DND-41 (cell line): ENCODE data around the gene TUBB2A.

Experiments
- ATAC-seq: fragments of 200-7000 bp; cut with Tn5 transposase; 3 replicates; pipeline ENCODE4 v1.9.1; 2021; ENCODE audit warnings: low read depth; ENCODE audit not compliant: insufficient read depth
- DNase-seq: peaks from one replicate; pipeline ENCODE4 v3.0.0-alpha.2; 2020
- H2AFZ ChIP-seq: 2 replicates; pipeline ENCODE4 v1.6.0; 2012; ENCODE audit warnings: low read depth, low read length
- H3K27ac ChIP-seq: 2 replicates; pipeline ENCODE4 v1.5.1; 2012; ENCODE audit warnings: low read length, inconsistent platforms
- H3K27me3 ChIP-seq: fragments of 200-600 bp; sonication (generic); 2 replicates; pipeline ENCODE4 v1.6.0; 2012; ENCODE audit warnings: low read length, mild to moderate bottlenecking, inconsistent platforms; ENCODE audit not compliant: insufficient read depth, poor library complexity
- H3K36me3 ChIP-seq: 2 replicates; pipeline ENCODE4 v1.5.1; 2012; ENCODE audit warnings: low read length, inconsistent platforms; ENCODE audit not compliant: insufficient read depth
- H3K4me1 ChIP-seq: 2 replicates; pipeline ENCODE4 v1.5.1; 2012; ENCODE audit warnings: mild to moderate bottlenecking, low read length; ENCODE audit not compliant: insufficient read depth
- H3K4me2 ChIP-seq: 2 replicates; pipeline ENCODE4 v1.6.0; 2012; ENCODE audit warnings: mild to moderate bottlenecking, moderate library complexity, low read length, inconsistent platforms; ENCODE audit not compliant: insufficient read depth
- H3K4me3 ChIP-seq, 2 experiments: fragments of 200-600 bp in 1 of 2; shearing (Covaris generic) in 1 of 2; 2 replicates each; pipeline ENCODE4 v1.5.1; 2012 to 2016; ENCODE audit warnings: inconsistent platforms in 2 of 2, low read length in 2 of 2, mild to moderate bottlenecking in 2 of 2, low read depth in 1 of 2, moderate library complexity in 1 of 2
- H3K79me2 ChIP-seq: 2 replicates; pipeline ENCODE4 v1.6.0; 2012; ENCODE audit warnings: low read length, inconsistent platforms; ENCODE audit not compliant: insufficient read depth
- H3K9ac ChIP-seq: 2 replicates; pipeline ENCODE4 v1.6.0; 2012; ENCODE audit warnings: low read depth, mild to moderate bottlenecking, inconsistent platforms, low read length, moderate library complexity
- H3K9me3 ChIP-seq: 2 replicates; pipeline ENCODE4 v1.5.1; 2012; ENCODE audit warnings: low read length, moderate library complexity, mild to moderate bottlenecking, inconsistent platforms; ENCODE audit not compliant: insufficient read depth, severe bottlenecking
- H4K20me1 ChIP-seq: 2 replicates; pipeline ENCODE4 v1.6.0; 2012; ENCODE audit warnings: low read length; ENCODE audit not compliant: insufficient read depth
- CTCF ChIP-seq: IDR thresholded peaks from 2 replicates; pipeline ENCODE4 v1.5.1; 2012; ENCODE audit warnings: borderline replicate concordance, low read length, moderate library complexity, mild to moderate bottlenecking; ENCODE audit not compliant: poor library complexity, severe bottlenecking; ENCODE audit errors: extremely low read depth
- EZH2 ChIP-seq: IDR thresholded peaks from 3 replicates; pipeline ENCODE4 v1.6.1; 2012; ENCODE audit warnings: borderline replicate concordance, low read depth, mild to moderate bottlenecking, moderate library complexity, low read length, inconsistent platforms; ENCODE audit not compliant: severe bottlenecking

Gene TUBB2A

GRCh38 chr6:3204921-3205320, 47.6 kb upstream of the TUBB2A start:
- Histone ChIP-seq H3K9me3 (no peaks in the 10 kb centered on the region), H4K20me1 (no peaks in the 10 kb centered on the region), H3K4me1 (no peaks in the 10 kb centered on the region), H3K4me3 (no peak overlapping the region), H3K27ac (no peak overlapping the region), H2AFZ (no peak overlapping the region), H3K36me3 (no peaks in the 10 kb centered on the region), H3K27me3 (peaks cover 14% of the 10 kb centered on the region), H3K79me2 (no peaks in the 10 kb centered on the region), H3K4me2 (no peak overlapping the region), H3K9ac (no peak overlapping the region)
- no peak for ATAC-seq
- no peak for DNase-seq
- no peak for TF ChIP-seq CTCF

- H3K9ac ChIP-seq, result no peak overlapping the region
- no peak overlapping the region for H3K4me3 ChIP-seq
- no peaks in the 10 kb centered on the region for H3K4me1 ChIP-seq
- H3K9me3 ChIP-seq, result no peaks in the 10 kb centered on the region
- ATAC-seq (no peak), DNase-seq (no peak)
- no peaks in the 10 kb centered on the region for H3K79me2 ChIP-seq
- H3K27me3 ChIP-seq, result peaks cover 5% of the 10 kb centered on the region
- H3K36me3 ChIP-seq, result no peaks in the 10 kb centered on the region
- no peak for TF ChIP-seq EZH2
- no peak for TF ChIP-seq CTCF
- no peak overlapping the region for H2AFZ ChIP-seq
- H3K4me2 ChIP-seq, result no peak overlapping the region
- H4K20me1 ChIP-seq, result no peaks in the 10 kb centered on the region
- no peak overlapping the region for H3K27ac ChIP-seq
These were observed 45.8 kb upstream of the TUBB2A start for GRCh38 chr6:3202999-3203696.

- Histone ChIP-seq H3K79me2 (no peaks in the 10 kb centered on the region), H3K4me1 (no peaks in the 10 kb centered on the region), H3K36me3 (no peaks in the 10 kb centered on the region), H4K20me1 (no peaks in the 10 kb centered on the region), H3K9me3 (no peaks in the 10 kb centered on the region), H3K4me2 (no peak overlapping the region), H3K27me3 (peaks cover 5% of the 10 kb centered on the region), H3K27ac (no peak overlapping the region), H3K4me3 (no peak overlapping the region), H3K9ac (no peak overlapping the region), H2AFZ (no peak overlapping the region)
- no peak for TF ChIP-seq CTCF
- TF ChIP-seq EZH2, result no peak
- no peak for ATAC-seq
- no peak for DNase-seq
These were observed 44.0 kb upstream of the TUBB2A start for GRCh38 chr6:3201388-3201787.
